Activated CD4-positive, alpha-beta T cell treated with anti-CD3 and anti-CD28 coated beads, Interleukin-2, amount 10 ng/mL, durations not matched to agents 24 days and 14 days (primary cell): ENCODE data around the gene PPP1R14D. TPM values are rescaled to one million over a fixed set of nuclear protein-coding genes. Genes with fewer than 3 reads are reported as not detected.
A peak's percentile ranks its signal among the peaks of the same experiment; 100 is the strongest.
"Not testable (repeated sequence)": the region's sequence is repeated elsewhere in the genome, so short reads cannot be mapped to it uniquely, and the experiment has no call there.

ENCODE experiments used
- DNase-seq: peaks from one replicate; pipeline ENCODE4 v3.0.0; 2022
- H3K27ac Mint-ChIP-seq: one replicate; pipeline ENCODE4 v1.8.0; 2022; ENCODE audit warnings: mild to moderate bottlenecking, mixed read lengths
- H3K27me3 Mint-ChIP-seq: one replicate; pipeline ENCODE4 v1.8.0; 2022; ENCODE audit warnings: mixed read lengths
- H3K36me3 Mint-ChIP-seq: one replicate; pipeline ENCODE4 v1.8.0; 2022; ENCODE audit warnings: low read depth, mild to moderate bottlenecking, mixed read lengths
- H3K4me1 Mint-ChIP-seq: one replicate; pipeline ENCODE4 v1.8.0; 2021; ENCODE audit warnings: mixed read lengths
- H3K4me3 Mint-ChIP-seq: one replicate; pipeline ENCODE4 v1.8.0; 2022; ENCODE audit warnings: mild to moderate bottlenecking, moderate library complexity, mixed read lengths
- H3K9me3 Mint-ChIP-seq: one replicate; pipeline ENCODE4 v1.8.0; 2021; ENCODE audit warnings: mixed read lengths
- intact Hi-C: fragments of 100-400 bp; cut with micrococcal nuclease; formaldehyde crosslinking; loops from one replicate; pipeline ENCODE4 v1.15.1; 2023
- total RNA-seq: library from RNA; stranded (reverse); gene quantifications from 2 replicates; pipeline ENCODE4 v1.2.3, GENCODE V29; 2022

Gene PPP1R14D, protein sequence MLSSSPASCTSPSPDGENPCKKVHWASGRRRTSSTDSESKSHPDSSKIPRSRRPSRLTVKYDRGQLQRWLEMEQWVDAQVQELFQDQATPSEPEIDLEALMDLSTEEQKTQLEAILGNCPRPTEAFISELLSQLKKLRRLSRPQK
- total RNA-seq = not detected in 2 replicates

DNA sequence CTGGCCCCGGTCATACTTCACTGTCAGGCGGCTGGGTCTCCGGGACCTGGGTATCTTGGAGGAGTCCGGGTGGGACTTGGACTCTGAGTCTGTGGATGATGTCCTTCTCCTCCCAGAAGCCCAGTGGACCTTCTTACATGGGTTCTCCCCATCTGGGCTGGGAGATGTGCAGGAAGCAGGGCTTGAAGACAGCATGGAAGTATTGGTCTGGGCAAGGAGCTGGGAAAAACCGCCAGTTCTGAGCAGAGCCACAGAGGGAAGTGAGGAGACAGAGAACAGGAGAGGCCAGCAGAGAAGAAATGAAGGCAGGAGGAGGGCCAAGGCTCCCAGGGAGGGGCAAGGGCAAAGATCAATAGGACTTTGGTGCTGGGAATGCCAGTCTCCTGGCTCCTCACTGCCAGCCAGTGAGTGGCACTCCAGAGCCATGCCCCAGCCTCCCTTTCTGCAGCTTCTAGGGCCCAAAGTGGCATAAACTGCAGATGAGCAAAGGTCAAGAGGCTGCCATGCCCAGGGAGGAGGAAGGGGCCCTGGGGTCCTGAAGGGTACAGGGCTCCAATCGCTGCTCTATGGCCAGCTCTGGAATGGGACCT is at the start of gene PPP1R14D:
PPP1R14D (minus strand) TSS at position 262 of the 590 bp plus-strand sequence; CDS start at position 195, 67 bp downstream.
- no peak for DNase-seq
- H3K4me3 Mint-ChIP-seq = no peak within 1 kb of the TSS
- no peaks in the 10 kb centered on the region for H3K4me1 Mint-ChIP-seq
- H3K27me3 Mint-ChIP-seq = peaks cover 5% of the 10 kb centered on the region
- H3K9me3 Mint-ChIP-seq = no peaks in the 10 kb centered on the region
- no peaks in the 10 kb centered on the region for H3K36me3 Mint-ChIP-seq
- H3K27ac Mint-ChIP-seq = no peak within 1 kb of the TSS
- intact Hi-C loops = no loop called here

DNA sequence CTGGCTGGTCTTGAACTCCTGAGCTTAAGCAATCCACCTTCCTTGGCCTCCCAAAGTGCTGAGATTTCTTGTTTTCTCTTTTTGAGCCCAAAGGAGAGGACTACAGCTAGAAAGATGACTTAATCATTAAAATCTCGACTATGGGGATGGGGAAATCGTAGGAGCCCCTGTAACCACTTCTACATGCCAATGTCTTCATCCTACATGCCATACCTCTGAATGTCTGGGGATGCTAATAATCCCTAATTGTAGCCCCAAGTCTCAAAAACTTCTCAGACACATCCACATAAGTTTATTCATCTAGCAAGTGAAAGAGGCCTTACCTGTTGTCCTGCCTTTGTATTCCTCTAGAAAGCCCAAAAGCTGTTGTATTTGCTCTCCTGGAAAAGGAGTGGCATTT is 49.2 kb upstream of the PPP1R14D start:
- intact Hi-C loops = loop anchor here (2.0 kb wide), 1 partner anchor 15 kb away; no protein-coding TSS in a partner anchor
- H3K4me1 Mint-ChIP-seq = peaks cover 14% of the 10 kb centered on the region
- no peaks in the 10 kb centered on the region for H3K9me3 Mint-ChIP-seq
- H3K27me3 Mint-ChIP-seq = peaks cover 9% of the 10 kb centered on the region
- H3K27ac Mint-ChIP-seq = no peak overlapping the region
- no peak for DNase-seq
- H3K36me3 Mint-ChIP-seq = no peaks in the 10 kb centered on the region
- no peak overlapping the region for H3K4me3 Mint-ChIP-seq

DNA sequence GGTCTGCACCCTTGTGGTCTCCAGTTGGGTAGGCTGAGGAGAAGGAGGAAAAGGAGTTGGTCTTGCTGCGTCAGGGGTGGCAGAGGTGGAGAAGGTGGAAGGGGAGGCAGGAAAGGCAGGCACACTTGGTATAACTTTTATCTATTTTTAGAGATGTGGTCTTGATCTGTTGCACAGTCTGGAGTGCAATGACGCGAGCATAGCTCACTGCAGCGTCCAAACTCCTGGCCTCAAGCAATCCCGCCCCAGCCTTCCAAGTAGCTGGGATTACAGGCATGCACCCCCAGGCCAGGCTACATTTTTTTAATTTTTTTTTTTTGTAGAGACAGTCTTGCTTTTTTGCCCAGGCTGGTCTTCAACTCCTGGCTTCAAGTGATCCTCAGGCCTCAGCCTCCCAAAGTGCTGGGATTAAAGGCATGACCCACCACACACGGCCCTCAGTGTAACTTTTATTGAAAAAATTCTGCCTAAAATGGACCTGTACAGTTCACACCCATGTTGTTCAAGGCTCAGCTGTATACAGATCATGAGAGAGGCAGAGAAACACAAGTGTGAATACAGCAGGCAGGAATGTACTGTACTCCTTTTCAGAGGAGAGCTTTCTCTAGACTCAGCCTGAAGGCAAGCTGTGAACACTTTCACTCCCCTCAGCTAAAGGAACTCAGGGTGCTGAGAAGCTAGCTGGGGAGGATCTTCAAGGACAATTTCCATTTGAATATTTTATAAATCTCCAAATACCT is 47.7 kb upstream of the PPP1R14D start:
- Mint-ChIP-seq H3K4me3 (no peak overlapping the region), H3K27ac (no peak overlapping the region), H3K36me3 (no peaks in the 10 kb centered on the region), H3K27me3 (peaks cover 13% of the 10 kb centered on the region), H3K9me3 (no peaks in the 10 kb centered on the region), H3K4me1 (peaks cover 29% of the 10 kb centered on the region)
- no peak for DNase-seq
- intact Hi-C loops = no loop called here

DNA sequence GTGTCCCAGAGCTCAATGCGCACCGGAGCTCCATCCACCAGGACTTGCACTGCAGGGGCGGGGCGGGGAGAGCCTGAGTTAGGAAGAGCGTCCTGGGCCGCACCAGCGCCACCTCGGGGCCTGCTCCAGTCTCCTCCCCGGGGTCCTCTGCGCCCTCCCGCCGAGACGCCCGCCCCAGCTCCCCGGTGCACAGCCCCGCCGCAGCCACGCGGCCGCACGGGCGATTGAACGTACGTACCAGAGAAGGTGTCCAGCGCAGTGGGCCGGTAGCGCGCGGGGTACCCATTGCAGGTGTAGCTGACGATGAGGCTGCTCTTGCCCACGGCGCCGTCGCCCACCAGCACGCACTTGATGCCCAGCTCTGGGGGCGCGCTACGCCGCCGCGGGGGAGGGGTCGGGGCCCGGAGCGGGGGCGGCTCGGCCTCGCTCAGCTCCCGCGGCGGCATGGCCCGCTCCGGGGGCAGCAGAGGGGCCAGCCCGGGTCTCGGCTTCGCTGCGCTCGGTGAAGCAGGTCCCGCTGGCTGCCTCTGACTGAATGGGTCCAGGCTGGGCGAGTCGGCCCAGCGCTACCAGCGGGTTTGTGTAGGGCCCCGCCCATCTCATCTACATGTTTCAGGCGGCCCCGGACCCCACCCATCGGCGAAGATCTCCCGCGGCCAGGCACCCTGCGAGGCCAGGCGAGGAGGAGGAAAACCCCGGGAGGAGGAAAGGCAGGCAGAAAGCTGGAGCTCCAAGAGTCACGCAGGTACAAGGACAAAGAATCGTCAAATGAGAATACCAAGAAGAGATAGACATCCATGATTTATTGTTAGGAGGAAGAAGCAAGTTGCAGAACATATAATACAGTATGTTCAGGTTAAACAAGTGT is 45.4 kb upstream of the PPP1R14D start, which contains the start of gene RHOV:
RHOV (minus strand) TSS at position 541 of the 868 bp plus-strand sequence; CDS start at position 446, 95 bp downstream.
- intact Hi-C loops = loop anchor here (1.0 kb wide), 1 partner anchor 15 kb away; no protein-coding TSS in a partner anchor
- H3K4me1 Mint-ChIP-seq = peaks cover 31% of the 10 kb centered on the region
- DNase-seq = peak; percentile 89
- H3K27ac Mint-ChIP-seq = peak within 1 kb of the TSS; percentile 75
- H3K27me3 Mint-ChIP-seq = peaks cover 18% of the 10 kb centered on the region
- H3K36me3 Mint-ChIP-seq = no peaks in the 10 kb centered on the region
- H3K9me3 Mint-ChIP-seq = no peaks in the 10 kb centered on the region
- peak within 1 kb of the TSS; percentile 89 for H3K4me3 Mint-ChIP-seq

DNA sequence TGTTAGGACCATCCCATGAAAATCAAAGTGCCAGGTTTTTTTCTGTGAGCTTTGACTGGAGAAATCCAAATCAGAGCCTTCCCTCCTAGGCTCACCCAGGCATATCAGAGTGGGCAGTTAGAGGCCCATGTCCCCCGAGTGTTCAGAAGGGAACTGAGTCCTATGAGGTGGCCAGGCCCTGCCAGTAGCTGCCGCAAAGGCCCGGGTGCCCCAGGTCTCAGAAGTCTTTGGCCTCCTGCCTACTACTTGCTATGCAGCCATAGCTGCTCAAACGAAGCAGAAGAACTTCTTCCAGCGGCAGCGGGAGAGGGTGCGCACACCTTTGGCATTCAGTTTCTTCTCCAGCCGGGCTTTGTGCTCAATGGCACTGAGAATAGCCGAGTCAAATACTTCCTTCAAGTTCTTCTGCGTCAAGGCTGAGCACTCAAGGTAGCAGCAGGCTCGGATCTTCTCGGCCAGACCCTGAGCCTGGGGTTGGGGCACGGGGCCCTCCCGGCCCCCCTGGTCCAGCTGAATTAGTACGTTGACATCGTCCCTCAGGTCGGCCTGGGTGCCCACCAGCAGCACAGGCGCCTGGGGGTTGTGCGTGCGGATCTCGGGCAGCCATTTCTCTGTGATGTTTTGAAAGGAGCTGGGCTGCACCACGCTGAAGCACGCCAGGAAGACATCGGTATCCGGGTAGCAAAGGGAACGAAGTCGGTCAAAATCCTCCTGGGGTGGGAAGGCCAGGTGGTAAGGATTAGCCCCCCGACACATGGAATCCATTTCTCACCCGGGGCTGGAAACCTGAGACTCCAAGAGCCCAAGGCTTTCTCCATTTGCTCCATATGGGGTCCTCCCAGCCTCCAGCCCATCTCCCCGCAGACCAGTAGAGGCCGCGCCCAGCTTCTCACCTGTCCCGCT is 44.5 kb upstream of the PPP1R14D start:
- intact Hi-C loops = no loop called here
- H3K27ac Mint-ChIP-seq = peak overlapping the region; percentile 20
- peak overlapping the region; percentile 89 for H3K4me3 Mint-ChIP-seq
- DNase-seq = no peak
- no peaks in the 10 kb centered on the region for H3K36me3 Mint-ChIP-seq
- H3K27me3 Mint-ChIP-seq = peaks cover 18% of the 10 kb centered on the region
- no peaks in the 10 kb centered on the region for H3K9me3 Mint-ChIP-seq
- H3K4me1 Mint-ChIP-seq = peaks cover 26% of the 10 kb centered on the region

DNA sequence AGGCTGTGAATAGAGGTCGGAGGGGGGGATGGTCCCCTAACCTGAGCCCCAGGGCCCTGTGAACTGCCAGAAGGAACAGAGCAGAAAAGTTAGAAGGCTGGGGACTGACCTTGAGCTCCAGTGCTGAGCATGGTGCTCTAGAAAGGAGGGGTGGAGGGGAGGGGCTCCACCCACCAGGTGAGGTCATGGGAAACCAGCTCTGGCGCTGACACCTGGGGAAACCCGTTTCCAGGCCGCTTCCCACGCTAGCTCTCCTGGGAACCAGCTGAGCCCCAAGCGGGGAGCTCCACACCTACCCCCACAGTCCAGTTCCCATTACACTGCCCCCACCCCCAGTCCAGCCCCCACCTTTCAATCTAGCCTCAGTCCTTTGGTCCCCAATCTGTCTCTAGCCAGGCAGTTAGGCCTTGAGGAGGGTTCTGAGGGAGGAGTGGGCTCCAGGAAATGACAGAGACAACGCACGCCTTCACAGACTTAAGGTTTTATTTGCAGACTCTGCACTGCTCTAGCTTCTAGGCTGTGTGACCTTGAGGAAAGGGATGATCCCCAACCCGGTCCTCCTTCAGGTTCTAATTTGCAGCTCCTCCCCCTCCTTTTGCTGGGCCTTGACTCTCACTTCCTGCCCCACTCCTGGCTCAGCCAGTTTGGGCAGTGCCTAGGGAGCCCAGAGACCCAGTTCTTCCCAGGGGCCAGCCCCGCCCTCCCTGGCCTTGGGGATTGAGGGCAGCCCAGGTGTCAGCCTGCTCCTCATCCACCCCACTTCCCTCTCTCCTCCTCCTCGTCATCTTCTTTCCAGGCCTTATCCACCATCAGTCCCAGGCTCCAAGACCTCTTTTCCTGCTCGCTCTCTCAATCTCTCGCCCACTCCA is 43.5 kb upstream of the PPP1R14D start:
- Mint-ChIP-seq H3K27me3 (peaks cover 18% of the 10 kb centered on the region), H3K9me3 (no peaks in the 10 kb centered on the region), H3K27ac (no peak overlapping the region), H3K36me3 (no peaks in the 10 kb centered on the region), H3K4me3 (peak overlapping the region; percentile 16), H3K4me1 (peaks cover 26% of the 10 kb centered on the region)
- no peak for DNase-seq
- intact Hi-C loops = no loop called here

DNA sequence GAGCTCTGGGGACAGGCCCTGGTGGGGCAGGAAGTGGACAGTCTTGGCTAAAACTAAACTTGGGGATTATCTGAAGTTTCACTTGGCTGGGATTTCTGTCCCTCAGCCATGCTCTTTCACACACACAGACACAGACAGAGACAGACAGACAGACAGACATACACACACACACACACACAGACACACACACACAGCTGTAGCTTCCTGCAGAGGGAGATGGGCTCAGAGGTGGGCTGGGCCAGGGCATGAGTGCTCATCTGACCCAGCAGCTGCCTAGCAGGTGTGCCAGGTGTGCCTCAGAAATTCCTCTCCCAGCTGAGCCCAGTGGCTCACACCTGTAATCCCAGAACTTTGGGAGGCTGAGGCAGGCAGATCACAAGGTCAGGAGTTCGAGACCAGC is 42.2 kb upstream of the PPP1R14D start:
- intact Hi-C loops = no loop called here
- H3K4me3 Mint-ChIP-seq = no peak overlapping the region
- peaks cover 20% of the 10 kb centered on the region for H3K27me3 Mint-ChIP-seq
- no peaks in the 10 kb centered on the region for H3K9me3 Mint-ChIP-seq
- peaks cover 26% of the 10 kb centered on the region for H3K4me1 Mint-ChIP-seq
- no peak for DNase-seq
- H3K27ac Mint-ChIP-seq = no peak overlapping the region
- H3K36me3 Mint-ChIP-seq = no peaks in the 10 kb centered on the region

DNA sequence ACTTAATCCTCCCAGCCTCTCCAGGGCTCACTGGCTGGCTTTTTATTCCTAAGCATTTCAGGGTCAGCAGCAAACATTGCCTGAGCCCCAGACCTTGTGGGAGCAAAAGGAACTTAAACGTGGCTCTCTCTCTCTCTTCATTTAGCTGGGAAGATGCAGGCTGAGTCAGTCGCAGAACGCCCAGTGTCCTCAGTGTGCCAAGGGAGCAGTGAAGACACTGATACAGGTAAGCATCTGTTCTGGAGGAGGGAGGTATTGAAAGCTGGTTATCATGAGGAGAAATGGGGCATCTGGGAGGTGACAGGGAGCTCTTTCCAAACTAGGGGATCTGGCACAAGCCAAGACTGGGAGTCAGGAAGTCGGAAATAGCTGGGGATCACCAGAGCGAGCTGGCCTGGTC is 41.2 kb upstream of the PPP1R14D start:
- peaks cover 20% of the 10 kb centered on the region for H3K27me3 Mint-ChIP-seq
- peaks cover 26% of the 10 kb centered on the region for H3K4me1 Mint-ChIP-seq
- H3K4me3 Mint-ChIP-seq = no peak overlapping the region
- DNase-seq = no peak
- intact Hi-C loops = no loop called here
- no peaks in the 10 kb centered on the region for H3K36me3 Mint-ChIP-seq
- H3K27ac Mint-ChIP-seq = peak overlapping the region; percentile 20
- no peaks in the 10 kb centered on the region for H3K9me3 Mint-ChIP-seq

DNA sequence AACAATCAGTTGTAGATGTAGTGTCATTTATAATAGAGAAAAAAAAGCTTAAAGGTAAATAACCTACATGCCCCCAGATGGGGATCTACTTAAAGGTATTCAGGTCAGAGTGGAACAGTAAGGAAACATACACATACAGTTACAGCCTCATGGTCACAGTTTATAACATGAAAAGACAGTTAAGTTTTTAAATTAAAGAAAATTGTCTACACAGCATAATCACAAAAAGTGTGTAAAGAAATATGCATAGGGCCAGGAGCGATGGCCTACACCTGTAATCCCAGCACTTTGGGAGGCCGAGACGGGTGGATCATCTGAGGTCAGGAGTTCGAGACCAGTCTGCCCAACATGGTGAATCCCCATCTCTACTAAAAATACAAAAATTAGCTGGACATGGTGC is 38.7 kb upstream of the PPP1R14D start:
- no peak overlapping the region for H3K4me3 Mint-ChIP-seq
- no peaks in the 10 kb centered on the region for H3K36me3 Mint-ChIP-seq
- peaks cover 15% of the 10 kb centered on the region for H3K4me1 Mint-ChIP-seq

DNA sequence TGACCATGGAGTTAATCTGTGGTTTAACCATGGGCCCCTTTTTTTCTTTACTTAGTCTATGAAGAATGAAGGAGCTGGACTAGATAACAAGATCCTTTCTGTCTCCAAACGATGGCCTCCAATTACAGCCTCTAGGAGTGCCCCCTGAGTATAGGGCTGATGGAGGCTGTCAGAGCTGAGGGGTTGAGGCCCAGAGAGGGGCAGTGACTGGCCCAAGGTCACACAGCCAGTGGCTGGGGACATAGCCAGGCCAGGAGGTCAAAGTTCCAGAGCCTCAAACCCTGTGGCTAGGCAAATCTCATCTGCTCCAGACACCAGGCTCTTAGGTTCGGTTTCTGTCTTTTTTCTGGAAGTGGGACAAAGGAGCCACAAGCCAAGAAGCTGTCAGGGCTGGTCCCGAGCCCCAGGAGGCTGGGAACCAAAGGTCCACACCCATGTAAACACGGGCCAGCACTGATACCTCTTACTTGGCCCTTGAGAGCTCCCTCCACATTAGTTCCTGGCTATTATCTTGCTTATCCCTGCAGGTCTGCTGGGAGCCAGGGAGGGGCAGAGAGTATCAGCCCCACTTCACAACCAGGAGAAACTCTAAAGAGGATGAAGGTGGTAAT is 35.3 kb upstream of the PPP1R14D start:
- DNase-seq = no peak
- Mint-ChIP-seq H3K36me3 (no peaks in the 10 kb centered on the region), H3K27ac (no peak overlapping the region), H3K9me3 (no peaks in the 10 kb centered on the region), H3K4me1 (peaks cover 8% of the 10 kb centered on the region), H3K4me3 (no peak overlapping the region), H3K27me3 (peaks cover 8% of the 10 kb centered on the region)
- intact Hi-C loops = no loop called here

More for the DNA sequence above, 38.7 kb upstream of the PPP1R14D start:
- Mint-ChIP-seq H3K27me3 (peaks cover 10% of the 10 kb centered on the region), H3K27ac (no peak overlapping the region), H3K9me3 (no peaks in the 10 kb centered on the region)
- intact Hi-C loops = no loop called here
- no peak for DNase-seq

DNA sequence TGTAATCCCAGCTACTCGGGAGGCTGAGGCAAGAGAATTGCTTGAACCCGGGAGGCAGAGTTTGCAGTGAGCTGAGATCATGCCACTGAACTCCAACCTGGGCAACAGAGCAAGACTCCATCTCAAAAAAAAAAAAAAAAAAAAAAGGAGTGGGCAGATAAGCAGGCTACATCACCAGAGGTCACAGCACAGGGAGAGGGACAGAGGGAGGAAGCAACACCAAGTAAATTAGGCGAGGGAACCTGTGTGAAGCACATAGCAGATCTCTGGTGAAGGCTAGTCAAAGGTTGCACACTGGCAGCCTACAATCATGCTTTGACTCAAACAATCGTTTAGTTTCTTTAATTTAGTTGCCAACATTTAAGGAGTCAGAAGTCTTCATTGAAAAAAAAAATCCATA is 32.6 kb upstream of the PPP1R14D start:
- H3K27ac Mint-ChIP-seq, H3K9me3 Mint-ChIP-seq, intact Hi-C loops, H3K4me3 Mint-ChIP-seq, DNase-seq, H3K36me3 Mint-ChIP-seq, H3K27me3 Mint-ChIP-seq: not testable (repeated sequence)
- H3K4me1 Mint-ChIP-seq = peaks cover 15% of the 10 kb centered on the region
